B cell (primary cell): ENCODE measurements around the gene TSC22D2. TPM values are rescaled to one million over a fixed set of nuclear protein-coding genes. Genes with fewer than 3 reads are reported as not detected.

Experiments
- ATAC-seq: fragments of 200-7000 bp; cut with Tn5 transposase; one replicate; pipeline ENCODE4 v1.10.0; 2021; ENCODE audit warnings: low read depth, mild to moderate bottlenecking, moderate number of reproducible peaks, moderate library complexity
- CTCF ChIA-PET: fragments of 350-600 bp; sonication (Branson Sonifier 250); formaldehyde crosslinking; loops from one replicate; lab custom pipeline; 2021; ENCODE audit warnings: antibody characterized with exemption, inconsistent platforms; lab: Charles Lee
- POLR2A ChIA-PET: fragments of 350-600 bp; sonication (Branson Sonifier 250); formaldehyde crosslinking; loops from one replicate; lab custom pipeline; 2021; ENCODE audit warnings: antibody characterized with exemption; lab: Charles Lee
- DNase-seq: peaks from one replicate; pipeline ENCODE4 v3.0.0; 2013
- H2AFZ ChIP-seq: 2 replicates; pipeline ENCODE4 v1.6.1; 2012; ENCODE audit warnings: mild to moderate bottlenecking, low read depth, low read length; ENCODE audit not compliant: insufficient read depth, poor library complexity, severe bottlenecking
- H3K27ac ChIP-seq, 2 donors: 1 replicate in 1 of 2; 2 replicates in 1 of 2; pipeline ENCODE4 v1.5.1; 2012 to 2013; ENCODE audit warnings: low read length in 2 of 2, mild to moderate bottlenecking in 2 of 2, moderate library complexity in 1 of 2
- H3K27me3 ChIP-seq, 4 experiments: fragments of 200-600 bp in 1 of 4; sonication (generic) in 1 of 4; replicated peaks in 1 of 4; 1 replicate in 2 of 4; 2 replicates in 2 of 4; pipeline versions ENCODE4 v1.6.1 to v1.7.0; 2013 to 2016; ENCODE audit warnings: low read length in 3 of 4, mild to moderate bottlenecking in 2 of 4, mixed read lengths in 1 of 4, moderate library complexity in 1 of 4; ENCODE audit not compliant: insufficient read depth in 4 of 4, control insufficient read depth in 3 of 4; ENCODE audit errors: control extremely low read depth in 1 of 4
- H3K36me3 ChIP-seq, 2 experiments: replicated peaks in 1 of 2; 1 replicate in 1 of 2; 2 replicates in 1 of 2; pipeline versions ENCODE4 v1.6.1 to v1.7.1; 2013; ENCODE audit warnings: low read length in 1 of 2; ENCODE audit not compliant: insufficient read depth in 2 of 2, control insufficient read depth in 1 of 2; ENCODE audit errors: control extremely low read depth in 1 of 2, extremely low read depth in 1 of 2
- H3K4me1 ChIP-seq, 2 donors: fragments of 200-600 bp in 1 of 2; sonication (generic) in 1 of 2; 1 replicate in 1 of 2; 2 replicates in 1 of 2; pipeline versions ENCODE4 v1.5.1 to v1.6.1; 2013 to 2017; ENCODE audit warnings: low read length in 2 of 2; ENCODE audit not compliant: control insufficient read depth in 2 of 2, insufficient read depth in 2 of 2
- H3K4me2 ChIP-seq: replicated peaks from 2 replicates; pipeline ENCODE3; 2012; ENCODE audit warnings: mild to moderate bottlenecking, low read depth, low read length; ENCODE audit not compliant: poor library complexity, severe bottlenecking
- H3K4me3 ChIP-seq, 5 experiments: fragments of 200-600 bp in 1 of 5; sonication (generic) in 1 of 5; 1 replicate in 3 of 5; 2 replicates in 2 of 5; pipeline versions ENCODE4 v1.5.1 to v1.7.0; 2011 to 2016; ENCODE audit warnings: low read length in 4 of 5, mild to moderate bottlenecking in 4 of 5, low read depth in 2 of 5, control low read depth in 1 of 5, moderate library complexity in 1 of 5; ENCODE audit not compliant: insufficient read depth in 1 of 5; ENCODE audit errors: control extremely low read depth in 1 of 5, extremely low read depth in 1 of 5
- H3K79me2 ChIP-seq: fragments of 200-600 bp; sonication (generic); one replicate; pipeline ENCODE4 v1.6.0; 2016; ENCODE audit warnings: low read length; ENCODE audit not compliant: control insufficient read depth, insufficient read depth
- H3K9ac ChIP-seq: fragments of 200-600 bp; sonication (generic); 2 replicates; pipeline ENCODE4 v1.6.1; 2017; ENCODE audit warnings: mild to moderate bottlenecking, low read length, moderate library complexity
- H3K9me3 ChIP-seq, 3 donors: one replicate each; pipeline versions ENCODE4 v1.6.1 to v1.7.1; 2013; ENCODE audit warnings: low read length in 2 of 3; ENCODE audit not compliant: control insufficient read depth in 2 of 3, insufficient read depth in 1 of 3; ENCODE audit errors: control extremely low read depth in 1 of 3
- H4K20me1 ChIP-seq: 2 replicates; pipeline ENCODE4 v1.6.0; 2012; ENCODE audit warnings: mild to moderate bottlenecking, low read length; ENCODE audit not compliant: insufficient read depth, control insufficient read depth, poor library complexity, severe bottlenecking
- H3K27ac Mint-ChIP-seq: one replicate; pipeline ENCODE4 v1.8.0; 2021; ENCODE audit warnings: mixed read lengths
- H3K27me3 Mint-ChIP-seq: one replicate; pipeline ENCODE4 v1.8.0; 2021; ENCODE audit warnings: mixed read lengths
- H3K4me1 Mint-ChIP-seq: one replicate; pipeline ENCODE4 v1.8.0; 2021; ENCODE audit warnings: mixed read lengths
- H3K4me3 Mint-ChIP-seq: one replicate; pipeline ENCODE4 v1.8.0; 2021; ENCODE audit warnings: mixed read lengths
- H3K9me3 Mint-ChIP-seq: one replicate; pipeline ENCODE4 v1.8.0; 2022; ENCODE audit warnings: mixed read lengths; ENCODE audit not compliant: insufficient read depth
- CTCF ChIP-seq: fragments of 200-600 bp; IDR thresholded peaks from one replicate; pipeline ENCODE4 v1.8.0; 2022; ENCODE audit warnings: antibody characterized with exemption, mild to moderate bottlenecking
- EZH2 ChIP-seq: IDR thresholded peaks from 2 replicates; pipeline ENCODE4 v1.6.1; 2012; ENCODE audit warnings: borderline replicate concordance, low read depth, mild to moderate bottlenecking, moderate library complexity, low read length; ENCODE audit not compliant: insufficient read depth, poor library complexity, severe bottlenecking
- WGBS: methylation state at CpG from one replicate; pipeline ENCODE4 v1.1.5; 2013; ENCODE audit warnings: missing lambda C conversion rate; ENCODE audit not compliant: insufficient coverage; 5-methylcytosine and 5-hydroxymethylcytosine counted together
- intact Hi-C: fragments of 100-400 bp; cut with micrococcal nuclease; formaldehyde crosslinking; loops from one replicate; pipeline ENCODE4 v1.10.0; 2022
- polyA plus RNA-seq: library from polyadenylated mRNA; depleted of rRNA; stranded (reverse); fragments of >200 nt; gene quantifications from 2 replicates; pipeline ENCODE4 v1.2.3, GENCODE V29; 2012
- total RNA-seq, 2 donors: library from RNA; stranded (reverse); fragments of 120-200 nt in 1 of 2; gene quantifications; 1 replicate in 1 of 2; 2 replicates in 1 of 2; pipeline versions ENCODE4 v1.2.3 to v1.2.4, GENCODE V29; 2013 to 2022

TSC22D2 gene
- total and polyA plus RNA-seq, 2 donors (not counting 1 experiment from before 2014, with no cell fraction given), result 17.2 to 45.9 TPM

GRCh38 chr3:150422907-150423306 is 14.8 kb downstream of the TSC22D2 start:
- intact Hi-C loops, result no loop called here
- Histone ChIP-seq H3K9me3 (no peaks in the 10 kb centered on the region), H3K9ac (no peak overlapping the region), H3K4me3 (no peak overlapping the region), H3K79me2 (peaks cover 88% of the 10 kb centered on the region), H3K36me3 (peaks cover 0 to 3% of the 10 kb centered on the region in 2 experiments), H3K27ac (no peak overlapping the region), H3K4me1 (peaks cover under 1 to 3% of the 10 kb centered on the region in 2 donors), H2AFZ (no peak overlapping the region), H3K27me3 (no peaks in the 10 kb centered on the region), H4K20me1 (peaks cover 65% of the 10 kb centered on the region), H3K4me2 (no peak overlapping the region)
- POLR2A ChIA-PET, result no interaction called here
- CTCF ChIA-PET, result interaction anchor here (0.9 kb wide), 1 partner anchor 11 kb away, joined by 3 read pairs; no protein-coding TSS in a partner anchor
- TF ChIP-seq EZH2 (no peak), CTCF (no peak)
- Mint-ChIP-seq H3K27ac (no peak overlapping the region), H3K4me1 (peaks cover 52% of the 10 kb centered on the region), H3K9me3 (no peaks in the 10 kb centered on the region), H3K27me3 (no peaks in the 10 kb centered on the region), H3K4me3 (no peak overlapping the region)
- WGBS, result no CpG with 5 or more reads among the region's 4 CpGs
- DNase-seq, result no peak
- ATAC-seq, result no peak

GRCh38 chr3:150423761-150424160 is 15.7 kb downstream of the TSC22D2 start:
- whole genome bisulfite sequencing, result no CpG with 5 or more reads among the region's 4 CpGs
- H3K4me2 ChIP-seq, result no peak overlapping the region
- H3K4me3 Mint-ChIP-seq, result no peak overlapping the region
- no peak overlapping the region for H2AFZ ChIP-seq
- TF ChIP-seq EZH2, result no peak
- TF ChIP-seq CTCF, result no peak
- no peaks in the 10 kb centered on the region for H3K9me3 Mint-ChIP-seq
- no peak overlapping the region for H3K27ac ChIP-seq
- DNase-seq (no peak), ATAC-seq (no peak)
- peaks cover 9 to 10% of the 10 kb centered on the region in 2 donors for H3K4me1 ChIP-seq
- POLR2A ChIA-PET, result no interaction called here
- CTCF ChIA-PET, result interaction anchor here (1.4 to 1.7 kb wide), 2 partner anchors 14 to 71 kb away, joined by 3 to 5 read pairs; no protein-coding TSS in a partner anchor
- peaks cover 55% of the 10 kb centered on the region for H3K4me1 Mint-ChIP-seq
- intact Hi-C loops, result no loop called here
- H3K27me3 ChIP-seq, result no peaks in the 10 kb centered on the region
- H3K27ac Mint-ChIP-seq, result no peak overlapping the region
- H4K20me1 ChIP-seq, result peaks cover 71% of the 10 kb centered on the region
- peaks cover 89% of the 10 kb centered on the region for H3K79me2 ChIP-seq
- no peak overlapping the region for H3K4me3 ChIP-seq
- no peaks in the 10 kb centered on the region for H3K27me3 Mint-ChIP-seq
- no peaks in the 10 kb centered on the region for H3K9me3 ChIP-seq
- H3K36me3 ChIP-seq, result peaks cover 0 to 2% of the 10 kb centered on the region in 2 experiments
- no peak overlapping the region for H3K9ac ChIP-seq
